NT2/D1 (cell line): ENCODE measurements around the gene APBA2.

Source experiments
- SUZ12 ChIP-seq: IDR thresholded peaks from 2 replicates; pipeline ENCODE4 v1.6.1; 2011; ENCODE audit not compliant: insufficient read length, insufficient read depth; ENCODE audit errors: extremely low read depth
- YY1 ChIP-seq: IDR thresholded peaks from 2 replicates; pipeline ENCODE4 v1.6.1; 2011; ENCODE audit not compliant: insufficient read length, insufficient read depth
- ZNF274 ChIP-seq: IDR thresholded peaks from 2 replicates; pipeline ENCODE4 v1.6.1; 2011; ENCODE audit warnings: mild to moderate bottlenecking, low read depth, low read length

GRCh38 chr15:29114221-29115092, 228.7 kb downstream of the APBA2 start:
- TF ChIP-seq YY1 (no peak), ZNF274 (no peak), SUZ12 (no peak)
